Activated CD4-positive, CD25-positive, alpha-beta regulatory T cell (primary cell): Measurements from ENCODE around the gene AGAP1.
A peak's percentile ranks its signal among the peaks of the same experiment; 100 is the strongest.

ENCODE experiments used
- DNase-seq, 4 experiments: peaks; one replicate each; lab custom pipeline; 2025; lab: John Stamatoyannopoulos, UW

The AGAP1 gene

GRCh38 chr2:235768606-235769005 lies 274.8 kb downstream of the AGAP1 start:
- no peak for DNase-seq

GRCh38 chr2:235769046-235769445 lies 275.2 kb downstream of the AGAP1 start:
- DNase-seq: no peak

- no peak for DNase-seq
Measured at GRCh38 chr2:235770909-235771820, 277.3 kb downstream of the AGAP1 start.

- no peak for DNase-seq
Measured at GRCh38 chr2:235773188-235773928, 279.5 kb downstream of the AGAP1 start.

GRCh38 chr2:235774153-235774870 lies 280.5 kb downstream of the AGAP1 start:
- DNase-seq: no peak

GRCh38 chr2:235776531-235776930 lies 282.7 kb downstream of the AGAP1 start:
- no peak for DNase-seq

GRCh38 chr2:235779444-235779896 lies 285.6 kb downstream of the AGAP1 start:
- peak in 1 of 4 experiments; percentile 15 for DNase-seq

- DNase-seq: no peak
Measured at GRCh38 chr2:235780401-235780800, 286.6 kb downstream of the AGAP1 start.

- no peak for DNase-seq
Measured at GRCh38 chr2:235781775-235782174, 287.9 kb downstream of the AGAP1 start.

GRCh38 chr2:235784788-235785187 lies 290.9 kb downstream of the AGAP1 start:
- DNase-seq: no peak

- DNase-seq: no peak
Measured at GRCh38 chr2:235789552-235789951, 295.7 kb downstream of the AGAP1 start.

GRCh38 chr2:235793163-235793752 lies 299.4 kb downstream of the AGAP1 start:
- no peak for DNase-seq

- DNase-seq: no peak
Measured at GRCh38 chr2:235799281-235799680, 305.4 kb downstream of the AGAP1 start.

- DNase-seq: no peak
Measured at GRCh38 chr2:235802542-235802941, 308.7 kb downstream of the AGAP1 start.

- no peak for DNase-seq
Measured at GRCh38 chr2:235803028-235803427, 309.2 kb downstream of the AGAP1 start.

GRCh38 chr2:235804676-235805075 lies 310.8 kb downstream of the AGAP1 start:
- no peak for DNase-seq

- DNase-seq: no peak
Measured at GRCh38 chr2:235806986-235807750, 313.3 kb downstream of the AGAP1 start.

- DNase-seq: no peak
Measured at GRCh38 chr2:235808366-235808765, 314.5 kb downstream of the AGAP1 start.

GRCh38 chr2:235810252-235810651 lies 316.4 kb downstream of the AGAP1 start:
- DNase-seq: no peak

- no peak for DNase-seq
Measured at GRCh38 chr2:235810846-235811245, 317.0 kb downstream of the AGAP1 start.
